Stimulated activated CD8-positive, alpha-beta memory T cell treated with anti-CD3 and anti-CD28 coated beads, Interleukin-15, amount 100 ng/mL, for 4 hours (primary cell): ENCODE results near the gene TOX2.
A peak's percentile ranks its signal among the peaks of the same experiment; 100 is the strongest.

ENCODE experiments used
- DNase-seq, 2 donors: peaks; one replicate each; pipeline ENCODE4 v3.0.0-alpha.2; 2020; ENCODE audit warnings: low read depth in 2 of 2

TOX2 gene

DNA sequence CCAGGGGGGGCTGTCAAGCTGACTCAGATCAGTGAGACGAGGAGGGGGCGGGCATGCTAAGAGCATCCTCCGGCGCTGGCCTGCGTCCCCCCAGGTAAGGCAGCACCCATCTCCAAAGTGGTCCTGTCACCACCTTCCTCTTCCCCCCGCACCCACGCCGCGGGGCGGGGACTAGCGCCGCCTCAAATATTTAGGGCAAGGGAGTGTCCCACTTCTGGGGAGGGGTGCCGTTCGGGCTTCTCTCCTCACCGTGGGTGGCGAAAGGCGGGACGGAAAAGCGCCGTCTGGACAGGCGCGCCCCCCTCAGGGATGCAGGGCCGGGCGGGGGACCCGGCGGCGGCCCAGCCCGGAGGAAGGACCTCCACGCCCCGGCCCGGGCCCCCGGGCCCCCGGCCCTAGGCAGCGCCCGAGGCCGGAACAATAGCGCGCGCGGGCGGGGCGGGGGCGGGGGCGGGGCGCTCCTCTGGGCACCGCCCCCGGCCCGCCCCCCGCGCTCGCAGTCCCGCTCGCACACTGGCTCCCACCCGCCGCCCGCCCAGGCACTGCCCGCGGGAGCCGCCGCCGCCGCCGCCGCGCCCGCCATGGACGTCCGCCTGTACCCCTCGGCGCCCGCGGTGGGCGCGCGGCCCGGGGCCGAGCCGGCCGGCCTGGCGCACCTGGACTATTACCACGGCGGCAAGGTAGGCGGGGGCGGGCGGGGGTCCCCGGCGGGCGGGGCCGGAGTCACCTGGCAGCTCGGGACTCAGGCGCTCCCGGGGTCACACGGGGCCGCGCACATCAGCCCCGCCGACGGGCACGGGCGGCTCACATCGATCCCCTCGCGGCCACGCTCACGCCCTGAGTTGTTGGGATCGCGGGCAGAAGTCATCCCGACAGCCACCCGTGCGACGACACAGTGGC, at the start of gene TOX2:
TOX2 (plus strand) TSS at position 542 of the 900 bp plus-strand sequence; CDS start at position 582, 40 bp downstream.
- DNase-seq, result peak in 1 of 2 donors; percentile 21

- no peak for DNase-seq
Observed at GRCh38 chr20:43868091-43868490, 46.6 kb upstream of the TOX2 start.

GRCh38 chr20:43870484-43870883, 44.2 kb upstream of the TOX2 start:
- DNase-seq, result no peak

GRCh38 chr20:43878776-43879175, 35.9 kb upstream of the TOX2 start:
- no peak for DNase-seq

DNA sequence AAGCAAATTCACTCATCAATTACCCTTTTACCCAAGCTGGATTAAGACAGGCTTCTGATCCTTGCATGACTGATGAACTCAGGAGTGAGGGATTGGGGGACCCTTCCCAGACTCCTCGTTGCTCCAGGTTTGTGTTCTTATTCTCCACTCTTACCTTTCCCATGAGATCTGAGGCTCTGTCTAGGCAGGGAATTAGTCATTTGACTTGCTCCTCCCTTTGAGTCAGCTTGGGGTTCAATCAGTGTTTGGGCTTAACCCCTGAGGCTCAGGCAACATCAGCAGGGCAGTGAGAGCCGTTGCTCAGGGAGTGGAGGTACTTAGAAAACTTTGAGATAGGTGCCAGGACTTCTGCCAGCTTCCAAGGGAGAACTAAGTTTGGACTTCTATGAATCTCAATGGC, 20.7 kb upstream of the TOX2 start:
- DNase-seq, result no peak

- no peak for DNase-seq
Observed at GRCh38 chr20:43894491-43894890, 20.2 kb upstream of the TOX2 start.

DNA sequence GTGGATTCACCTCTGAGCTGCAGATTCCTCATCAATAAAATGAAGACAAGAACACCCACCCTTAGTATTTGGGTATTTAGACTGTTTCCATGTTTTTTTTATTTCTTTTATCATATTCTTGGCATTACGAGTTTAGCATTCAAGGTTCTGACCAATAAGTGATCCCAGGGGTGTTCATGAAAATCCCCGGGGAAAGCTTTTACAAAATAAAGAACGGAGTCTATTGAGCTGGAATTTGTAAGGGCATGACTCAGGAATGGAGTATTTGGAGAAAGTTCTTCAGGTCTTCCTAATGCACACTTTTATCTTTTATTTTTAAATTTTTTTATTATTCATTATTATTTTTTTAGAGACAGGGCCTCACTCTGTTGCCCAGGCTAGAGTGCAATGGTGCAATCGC, 19.4 kb upstream of the TOX2 start:
- DNase-seq, result no peak

GRCh38 chr20:43899274-43900120, 15.2 kb upstream of the TOX2 start:
- no peak for DNase-seq

DNA sequence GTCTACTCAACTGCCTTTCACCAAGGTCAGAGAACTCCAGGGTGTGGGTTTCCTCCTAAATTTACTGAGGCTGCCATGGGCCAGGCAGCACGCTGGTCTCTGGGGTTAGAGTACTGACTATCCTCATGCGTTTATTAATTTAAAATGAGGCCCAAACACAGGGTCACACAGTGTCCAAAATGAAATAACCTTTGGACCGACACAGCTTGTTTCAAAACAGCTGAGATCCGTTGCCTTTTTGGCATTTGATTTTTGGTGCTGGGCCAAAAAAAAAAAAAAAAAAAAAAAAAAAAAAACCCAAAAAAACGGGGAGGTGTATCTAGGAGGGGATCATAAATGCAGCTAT, 14.6 kb upstream of the TOX2 start:
- no peak for DNase-seq

DNA sequence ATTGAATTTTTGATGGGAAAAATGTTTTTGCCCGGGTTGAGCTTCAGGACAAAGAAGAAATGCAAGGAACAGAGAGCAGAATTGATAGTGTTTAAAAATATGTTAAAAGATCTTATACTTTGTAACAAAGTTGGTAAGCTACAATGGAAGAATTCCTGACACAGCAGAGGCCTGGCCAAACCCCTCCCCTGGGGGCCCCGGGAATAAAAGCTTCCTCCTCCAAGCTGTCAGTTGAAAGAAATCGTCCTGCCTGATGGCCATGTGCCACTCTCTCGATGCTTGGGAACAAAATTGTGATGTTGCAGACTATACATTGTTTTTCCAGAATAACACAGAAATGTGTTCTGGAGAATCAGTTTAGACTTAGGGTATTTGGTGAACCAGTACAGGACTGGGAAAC, 14.2 kb upstream of the TOX2 start:
- DNase-seq, result no peak

DNA sequence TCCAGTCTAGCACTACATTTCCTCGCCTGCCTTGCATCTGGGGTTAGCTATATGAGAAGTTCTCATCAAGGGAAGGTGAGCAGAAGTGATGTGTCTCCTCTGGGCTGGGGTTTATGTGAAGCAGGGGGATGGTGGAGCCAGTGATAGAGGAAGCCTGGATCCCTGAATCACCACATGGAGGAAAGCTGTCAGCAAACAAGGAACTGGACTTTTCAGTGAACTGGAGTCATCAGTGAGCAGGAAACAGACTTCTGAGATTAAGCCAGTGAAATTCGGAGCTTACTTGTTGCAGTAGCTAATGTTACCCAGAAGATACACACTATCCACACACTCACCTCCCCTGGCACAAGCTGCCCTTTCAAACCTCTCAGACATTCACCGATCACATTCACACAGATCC, 13.4 kb upstream of the TOX2 start:
- DNase-seq, result no peak

DNA sequence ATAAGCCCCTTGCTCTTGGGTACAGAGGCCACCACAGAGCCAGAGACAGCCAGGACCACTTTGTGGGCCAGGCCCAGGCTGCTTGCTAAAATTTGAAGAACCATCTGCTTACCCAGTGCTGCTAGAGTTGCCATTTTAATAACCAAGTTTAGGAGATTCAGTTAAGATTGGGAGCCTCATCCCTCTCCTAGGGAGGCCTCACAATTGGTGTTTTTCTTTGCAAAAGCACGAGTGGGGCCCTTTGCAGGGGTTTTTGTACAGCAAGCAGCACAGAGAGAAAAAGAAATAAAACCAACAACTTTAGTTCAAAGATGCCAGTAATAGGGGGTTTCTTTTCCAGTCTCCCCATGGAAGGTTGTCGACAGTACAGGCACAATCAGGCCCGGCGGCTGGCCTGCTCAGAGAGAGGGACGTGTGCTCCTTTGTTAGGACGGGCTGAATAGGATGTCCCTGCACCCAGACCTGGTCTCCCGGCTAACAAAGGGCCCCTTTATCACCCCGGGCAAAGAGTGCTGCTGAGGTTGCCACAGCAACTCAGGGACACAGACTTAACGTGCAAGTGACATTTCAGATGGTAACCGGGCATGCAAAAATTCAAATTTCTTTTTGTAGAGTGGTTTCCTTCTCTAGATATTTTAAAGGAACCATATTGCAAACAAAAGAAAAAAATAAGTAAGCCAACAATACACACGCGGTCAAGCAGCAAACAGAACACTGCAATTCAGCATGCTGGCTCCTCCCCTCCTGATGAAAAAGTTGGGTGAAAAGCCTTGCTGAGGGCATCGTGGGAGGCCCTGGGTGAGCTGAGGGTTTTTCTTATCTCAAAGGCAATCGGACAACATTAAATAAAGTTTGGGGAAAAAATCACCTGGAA, 10.5 kb upstream of the TOX2 start:
- no peak for DNase-seq

GRCh38 chr20:43904827-43905177, 9.8 kb upstream of the TOX2 start:
- no peak for DNase-seq

DNA sequence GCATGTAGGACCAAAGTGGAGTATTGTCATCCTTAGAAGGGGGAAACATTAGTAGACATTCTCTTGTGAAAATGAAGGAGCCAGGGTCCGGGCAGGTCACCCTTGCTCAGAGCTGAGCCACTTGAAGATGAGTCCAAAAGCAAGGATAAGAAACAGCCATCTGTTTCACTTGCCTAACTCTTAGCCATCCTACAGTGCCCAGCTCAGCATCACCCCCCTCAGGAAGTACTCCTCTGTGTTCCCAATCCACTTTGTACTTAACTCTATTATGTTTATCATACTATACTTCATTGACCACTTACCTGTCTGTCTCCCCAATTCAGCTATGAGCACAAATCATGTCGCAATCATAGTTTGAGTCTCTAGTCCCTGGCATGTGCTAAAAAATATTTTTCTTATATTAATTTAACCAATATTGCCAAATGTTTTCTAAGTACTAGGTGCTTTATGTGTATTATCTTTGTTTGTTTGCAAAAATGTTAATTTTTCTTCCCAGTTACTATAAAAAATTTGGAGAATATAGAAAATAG, 8.1 kb upstream of the TOX2 start:
- no peak for DNase-seq

- DNase-seq, result no peak
Observed at GRCh38 chr20:43909211-43909610, 5.4 kb upstream of the TOX2 start.

- no peak for DNase-seq
Observed at GRCh38 chr20:43909720-43910119, 4.9 kb upstream of the TOX2 start.

DNA sequence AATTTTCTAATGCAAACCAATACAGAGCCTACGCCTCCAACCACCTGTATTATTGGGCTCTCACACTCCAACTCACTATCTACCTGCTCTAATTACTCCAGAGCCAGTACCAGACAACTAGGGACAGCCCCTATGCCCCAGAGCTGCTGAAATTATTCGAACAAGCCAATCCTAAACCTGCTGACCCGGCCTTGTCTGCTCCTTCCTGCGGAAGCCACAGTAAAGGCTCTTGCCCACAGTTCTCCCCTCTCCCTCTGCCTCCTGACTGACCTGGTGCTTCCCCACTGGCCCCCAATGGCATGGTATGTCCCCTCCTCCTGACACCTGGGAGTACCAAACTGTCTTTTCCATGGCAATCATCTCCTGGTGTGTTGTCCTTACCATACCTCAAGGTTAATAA, 4.1 kb upstream of the TOX2 start:
- no peak for DNase-seq

DNA sequence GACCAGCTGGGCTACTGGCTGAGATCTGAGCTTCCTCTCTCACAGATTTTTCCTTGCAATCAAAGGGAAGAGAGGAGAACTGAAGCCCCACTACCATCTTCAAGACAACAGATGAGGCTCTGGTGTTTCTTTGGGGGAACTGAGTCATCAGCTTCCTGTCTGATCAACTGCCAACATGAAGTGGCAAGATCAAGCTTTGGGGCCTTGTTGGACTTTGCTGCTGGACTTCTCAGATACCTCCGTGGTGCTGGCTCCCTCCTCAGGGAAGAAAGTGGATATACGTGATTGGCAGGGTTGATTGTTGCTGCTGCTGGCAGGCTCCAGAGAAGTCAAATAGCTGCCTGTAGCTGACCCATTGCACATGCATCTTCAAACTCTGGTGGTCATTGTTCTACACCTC, 3.6 kb upstream of the TOX2 start:
- no peak for DNase-seq

DNA sequence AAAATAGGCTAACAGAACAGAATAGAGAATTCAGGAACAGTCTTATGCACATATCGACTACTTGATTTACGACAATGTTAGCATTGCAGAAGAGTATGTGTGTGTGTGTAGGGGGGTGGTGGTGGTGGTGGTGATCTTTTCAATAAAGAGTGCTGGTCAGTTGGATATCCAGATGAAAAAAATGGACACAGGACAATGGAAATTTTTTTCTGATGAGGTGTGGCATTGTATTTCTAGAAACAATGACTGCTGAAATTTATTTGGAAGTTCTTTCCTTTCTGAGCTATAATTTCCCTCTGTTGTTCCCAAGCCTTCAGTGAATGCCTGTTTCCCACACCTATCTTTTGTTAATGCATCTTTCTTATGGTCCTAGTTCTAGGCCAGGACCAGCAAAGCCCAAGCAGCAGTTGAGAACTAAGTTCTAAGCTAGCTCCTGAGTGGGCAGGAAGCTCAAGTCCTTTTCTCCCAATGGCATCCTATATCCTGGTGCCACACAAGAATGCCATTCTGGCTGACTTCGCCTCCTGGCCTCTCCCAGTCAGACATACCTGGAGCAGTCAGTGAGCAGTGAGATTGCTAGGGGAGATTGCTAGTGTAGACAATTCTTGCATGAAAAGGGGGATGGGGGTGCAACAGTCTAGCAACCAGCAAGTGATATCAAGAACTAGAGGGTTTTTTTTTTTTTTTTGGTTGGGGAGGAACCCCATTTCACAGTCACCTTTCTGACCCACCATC, 1.2 kb upstream of the TOX2 start:
- no peak for DNase-seq

- DNase-seq, result peak; percentile 23 to 33
Observed at GRCh38 chr20:43915211-43916072, 790 bp downstream of the TOX2 start.
